Neural cell (in vitro differentiated cells): ENCODE measurements around the gene ITPK1. TPM values are rescaled to one million over a fixed set of nuclear protein-coding genes. Genes with fewer than 3 reads are reported as not detected.

Experiments used
- H2AFZ ChIP-seq: fragments of 200-600, 300-800 bp; sonication (generic), shearing (Covaris generic); 2 replicates; pipeline ENCODE4 v1.6.0; 2014; ENCODE audit warnings: low read depth, mild to moderate bottlenecking, antibody characterized with exemption, low read length, moderate library complexity
- H3F3A ChIP-seq: fragments of 200-600 bp; shearing (Covaris generic); 2 replicates; pipeline ENCODE4 v1.6.1; 2016; ENCODE audit warnings: mild to moderate bottlenecking, moderate library complexity, mixed read lengths, antibody characterized with exemption, low read length; ENCODE audit not compliant: insufficient read depth, poor library complexity, severe bottlenecking
- H3K27ac ChIP-seq: fragments of 200-600, 300-800 bp; sonication (generic), shearing (Covaris generic); 2 replicates; pipeline ENCODE4 v1.5.1; 2014; ENCODE audit warnings: mild to moderate bottlenecking, low read length, moderate library complexity
- H3K27me3 ChIP-seq: fragments of 300-800, 200-600 bp; sonication (generic), shearing (Covaris generic); 2 replicates; pipeline ENCODE4 v1.6.0; 2014; ENCODE audit warnings: mild to moderate bottlenecking, low read depth, low read length, moderate library complexity; ENCODE audit not compliant: insufficient read depth
- H3K36me3 ChIP-seq: fragments of 300-800, 200-600 bp; sonication (generic), shearing (Covaris generic); 2 replicates; pipeline ENCODE4 v1.5.1; 2014; ENCODE audit warnings: mild to moderate bottlenecking, antibody characterized with exemption, low read length, moderate library complexity; ENCODE audit not compliant: insufficient read depth
- H3K4me2 ChIP-seq: fragments of 300-800, 200-600 bp; sonication (generic), shearing (Covaris generic); 2 replicates; pipeline ENCODE4 v1.6.0; 2014; ENCODE audit warnings: mild to moderate bottlenecking, low read length
- H3K4me3 ChIP-seq: fragments of 300-800, 200-600 bp; sonication (generic), shearing (Covaris generic); 2 replicates; pipeline ENCODE4 v1.5.1; 2014; ENCODE audit warnings: mild to moderate bottlenecking, low read length, moderate library complexity
- H3K79me2 ChIP-seq: fragments of 200-600 bp; shearing (Covaris generic); replicated peaks from 2 replicates; pipeline ENCODE4 v1.6.0; 2014; ENCODE audit warnings: mild to moderate bottlenecking, low read length, moderate library complexity; ENCODE audit not compliant: insufficient read depth
- H3K9ac ChIP-seq: fragments of 300-800, 200-600 bp; sonication (generic), shearing (Covaris generic); 2 replicates; pipeline ENCODE4 v1.6.1; 2016; ENCODE audit warnings: mild to moderate bottlenecking, low read length, mixed read lengths
- H3K9me2 ChIP-seq: fragments of 200-600 bp; shearing (Covaris generic); 2 replicates; pipeline ENCODE4 v1.6.1; 2016; ENCODE audit warnings: mild to moderate bottlenecking, low read length, mixed read lengths; ENCODE audit not compliant: insufficient read depth
- H3K9me3 ChIP-seq: fragments of 200-600, 300-800 bp; sonication (generic), shearing (Covaris generic); 2 replicates; pipeline ENCODE4 v1.6.1; 2016; ENCODE audit warnings: mild to moderate bottlenecking, mixed run types, low read length, moderate library complexity, mixed read lengths
- H4K20me1 ChIP-seq: fragments of 200-600 bp; shearing (Covaris generic); 2 replicates; pipeline ENCODE4 v1.6.1; 2016; ENCODE audit warnings: mild to moderate bottlenecking, mixed run types; ENCODE audit not compliant: insufficient read depth
- EP300 ChIP-seq: fragments of 450-650 bp; conservative IDR thresholded peaks from 2 replicates; pipeline ENCODE4 v1.6.1; 2014; ENCODE audit warnings: antibody characterized with exemption, mild to moderate bottlenecking, moderate library complexity; ENCODE audit not compliant: poor library complexity, severe bottlenecking
- EZH2 ChIP-seq: fragments of 200-600, 300-800 bp; shearing (Covaris generic), sonication (generic); IDR thresholded peaks from 2 replicates; pipeline ENCODE4 v1.6.1; 2014; ENCODE audit warnings: antibody characterized with exemption, low read length, borderline replicate concordance, mild to moderate bottlenecking; ENCODE audit not compliant: insufficient read depth, poor library complexity, severe bottlenecking
- MXI1 ChIP-seq: fragments of 450-650 bp; conservative IDR thresholded peaks from 2 replicates; pipeline ENCODE4 v1.6.1; 2014; ENCODE audit warnings: antibody characterized with exemption, mild to moderate bottlenecking; ENCODE audit not compliant: poor library complexity, severe bottlenecking
- POLR2AphosphoS5 ChIP-seq: IDR thresholded peaks from 2 replicates; pipeline ENCODE4 v1.6.1; 2012
- RAD21 ChIP-seq: fragments of 450-650 bp; conservative IDR thresholded peaks from 2 replicates; pipeline ENCODE4 v1.6.1; 2014; ENCODE audit warnings: antibody characterized with exemption, mild to moderate bottlenecking, moderate library complexity
- SMC3 ChIP-seq: fragments of 450-650 bp; conservative IDR thresholded peaks from 2 replicates; pipeline ENCODE4 v1.6.1; 2014; ENCODE audit warnings: antibody characterized with exemption, mild to moderate bottlenecking, moderate library complexity; ENCODE audit not compliant: poor library complexity
- TAF1 ChIP-seq: IDR thresholded peaks from 2 replicates; pipeline ENCODE4 v1.6.1; 2012; ENCODE audit warnings: low read depth
- polyA plus RNA-seq: library from polyadenylated mRNA; depleted of rRNA; stranded (reverse); fragments of >200 nt; gene quantifications from 2 replicates; pipeline ENCODE4 v1.2.3, GENCODE V29; 2014
- TF ChIP-seq, protein P1 (sequence below): IDR thresholded peaks from 2 replicates; pipeline ENCODE4 v1.6.1; 2012; ENCODE audit warnings: borderline replicate concordance
- TF ChIP-seq, protein P2 (sequence below): fragments of 450-650 bp; IDR thresholded peaks from 2 replicates; pipeline ENCODE4 v1.5.1; 2014; ENCODE audit warnings: antibody characterized with exemption, mild to moderate bottlenecking, moderate library complexity; ENCODE audit not compliant: poor library complexity, severe bottlenecking

ITPK1 gene
- polyA plus RNA-seq, 1 donor from 2014 or later: 65.0 TPM

DNA sequence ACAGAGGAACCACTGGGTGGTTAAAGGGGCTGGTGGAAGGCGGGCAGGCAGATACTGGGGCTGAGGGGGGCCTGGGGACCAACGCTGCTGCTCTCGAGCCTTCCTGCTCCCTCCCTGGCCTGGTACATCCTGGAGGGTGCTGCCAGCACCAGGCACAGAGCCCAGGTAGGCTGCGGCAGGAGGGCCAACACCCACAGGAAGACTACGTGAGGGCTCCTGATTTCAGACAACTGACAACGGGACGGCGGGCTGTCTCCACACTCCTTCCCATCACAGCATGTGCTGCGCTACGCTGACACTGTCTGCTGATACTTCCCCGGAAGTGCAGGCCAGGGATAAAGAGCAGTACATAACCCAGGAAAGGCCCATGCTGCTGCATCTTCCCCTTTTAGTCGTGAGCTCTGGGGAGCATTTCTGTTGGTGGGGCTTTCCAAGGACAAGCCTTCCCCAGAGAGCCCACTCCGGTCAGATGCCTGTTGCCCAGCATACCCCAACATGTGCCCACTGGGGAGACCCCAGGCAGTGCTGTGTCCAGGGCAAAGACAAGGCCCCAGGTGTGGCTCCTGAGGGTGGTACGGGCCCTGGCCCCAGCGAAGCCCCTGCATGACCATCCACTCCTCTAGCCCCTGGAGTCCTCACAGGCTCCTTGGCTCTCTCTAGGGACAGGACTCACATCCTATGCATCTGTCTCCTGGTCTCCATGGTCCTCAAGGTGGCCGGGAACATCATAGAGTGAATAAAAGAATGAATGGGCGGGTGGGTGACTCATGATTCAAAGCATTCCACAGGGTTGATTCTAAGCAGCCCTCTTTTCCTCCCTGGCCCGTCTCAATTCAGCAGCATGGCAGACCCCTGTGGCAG, 154.8 kb downstream of the ITPK1 start:
- H3K27me3 ChIP-seq: no peaks in the 10 kb centered on the region
- H3F3A ChIP-seq: no peaks in the 10 kb centered on the region
- no peak overlapping the region for H3K9ac ChIP-seq
- no peak overlapping the region for H3K27ac ChIP-seq
- no peaks in the 10 kb centered on the region for H3K9me3 ChIP-seq
- H3K9me2 ChIP-seq: no peaks in the 10 kb centered on the region
- H2AFZ ChIP-seq: no peak overlapping the region
- H3K4me2 ChIP-seq: no peak overlapping the region
- TF ChIP-seq, protein P1, sequence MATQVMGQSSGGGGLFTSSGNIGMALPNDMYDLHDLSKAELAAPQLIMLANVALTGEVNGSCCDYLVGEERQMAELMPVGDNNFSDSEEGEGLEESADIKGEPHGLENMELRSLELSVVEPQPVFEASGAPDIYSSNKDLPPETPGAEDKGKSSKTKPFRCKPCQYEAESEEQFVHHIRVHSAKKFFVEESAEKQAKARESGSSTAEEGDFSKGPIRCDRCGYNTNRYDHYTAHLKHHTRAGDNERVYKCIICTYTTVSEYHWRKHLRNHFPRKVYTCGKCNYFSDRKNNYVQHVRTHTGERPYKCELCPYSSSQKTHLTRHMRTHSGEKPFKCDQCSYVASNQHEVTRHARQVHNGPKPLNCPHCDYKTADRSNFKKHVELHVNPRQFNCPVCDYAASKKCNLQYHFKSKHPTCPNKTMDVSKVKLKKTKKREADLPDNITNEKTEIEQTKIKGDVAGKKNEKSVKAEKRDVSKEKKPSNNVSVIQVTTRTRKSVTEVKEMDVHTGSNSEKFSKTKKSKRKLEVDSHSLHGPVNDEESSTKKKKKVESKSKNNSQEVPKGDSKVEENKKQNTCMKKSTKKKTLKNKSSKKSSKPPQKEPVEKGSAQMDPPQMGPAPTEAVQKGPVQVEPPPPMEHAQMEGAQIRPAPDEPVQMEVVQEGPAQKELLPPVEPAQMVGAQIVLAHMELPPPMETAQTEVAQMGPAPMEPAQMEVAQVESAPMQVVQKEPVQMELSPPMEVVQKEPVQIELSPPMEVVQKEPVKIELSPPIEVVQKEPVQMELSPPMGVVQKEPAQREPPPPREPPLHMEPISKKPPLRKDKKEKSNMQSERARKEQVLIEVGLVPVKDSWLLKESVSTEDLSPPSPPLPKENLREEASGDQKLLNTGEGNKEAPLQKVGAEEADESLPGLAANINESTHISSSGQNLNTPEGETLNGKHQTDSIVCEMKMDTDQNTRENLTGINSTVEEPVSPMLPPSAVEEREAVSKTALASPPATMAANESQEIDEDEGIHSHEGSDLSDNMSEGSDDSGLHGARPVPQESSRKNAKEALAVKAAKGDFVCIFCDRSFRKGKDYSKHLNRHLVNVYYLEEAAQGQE: no peak
- no peak for TF ChIP-seq POLR2AphosphoS5
- no peak for TF ChIP-seq EZH2
- no peak for TF ChIP-seq RAD21
- no peak for TF ChIP-seq SMC3
- TF ChIP-seq EP300: no peak
- TF ChIP-seq MXI1: no peak
- TF ChIP-seq, protein P2, sequence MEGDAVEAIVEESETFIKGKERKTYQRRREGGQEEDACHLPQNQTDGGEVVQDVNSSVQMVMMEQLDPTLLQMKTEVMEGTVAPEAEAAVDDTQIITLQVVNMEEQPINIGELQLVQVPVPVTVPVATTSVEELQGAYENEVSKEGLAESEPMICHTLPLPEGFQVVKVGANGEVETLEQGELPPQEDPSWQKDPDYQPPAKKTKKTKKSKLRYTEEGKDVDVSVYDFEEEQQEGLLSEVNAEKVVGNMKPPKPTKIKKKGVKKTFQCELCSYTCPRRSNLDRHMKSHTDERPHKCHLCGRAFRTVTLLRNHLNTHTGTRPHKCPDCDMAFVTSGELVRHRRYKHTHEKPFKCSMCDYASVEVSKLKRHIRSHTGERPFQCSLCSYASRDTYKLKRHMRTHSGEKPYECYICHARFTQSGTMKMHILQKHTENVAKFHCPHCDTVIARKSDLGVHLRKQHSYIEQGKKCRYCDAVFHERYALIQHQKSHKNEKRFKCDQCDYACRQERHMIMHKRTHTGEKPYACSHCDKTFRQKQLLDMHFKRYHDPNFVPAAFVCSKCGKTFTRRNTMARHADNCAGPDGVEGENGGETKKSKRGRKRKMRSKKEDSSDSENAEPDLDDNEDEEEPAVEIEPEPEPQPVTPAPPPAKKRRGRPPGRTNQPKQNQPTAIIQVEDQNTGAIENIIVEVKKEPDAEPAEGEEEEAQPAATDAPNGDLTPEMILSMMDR: no peak
- no peak for TF ChIP-seq TAF1
- no peaks in the 10 kb centered on the region for H3K79me2 ChIP-seq
- H4K20me1 ChIP-seq: no peaks in the 10 kb centered on the region
- H3K36me3 ChIP-seq: peaks cover 5% of the 10 kb centered on the region
- no peak overlapping the region for H3K4me3 ChIP-seq

DNA sequence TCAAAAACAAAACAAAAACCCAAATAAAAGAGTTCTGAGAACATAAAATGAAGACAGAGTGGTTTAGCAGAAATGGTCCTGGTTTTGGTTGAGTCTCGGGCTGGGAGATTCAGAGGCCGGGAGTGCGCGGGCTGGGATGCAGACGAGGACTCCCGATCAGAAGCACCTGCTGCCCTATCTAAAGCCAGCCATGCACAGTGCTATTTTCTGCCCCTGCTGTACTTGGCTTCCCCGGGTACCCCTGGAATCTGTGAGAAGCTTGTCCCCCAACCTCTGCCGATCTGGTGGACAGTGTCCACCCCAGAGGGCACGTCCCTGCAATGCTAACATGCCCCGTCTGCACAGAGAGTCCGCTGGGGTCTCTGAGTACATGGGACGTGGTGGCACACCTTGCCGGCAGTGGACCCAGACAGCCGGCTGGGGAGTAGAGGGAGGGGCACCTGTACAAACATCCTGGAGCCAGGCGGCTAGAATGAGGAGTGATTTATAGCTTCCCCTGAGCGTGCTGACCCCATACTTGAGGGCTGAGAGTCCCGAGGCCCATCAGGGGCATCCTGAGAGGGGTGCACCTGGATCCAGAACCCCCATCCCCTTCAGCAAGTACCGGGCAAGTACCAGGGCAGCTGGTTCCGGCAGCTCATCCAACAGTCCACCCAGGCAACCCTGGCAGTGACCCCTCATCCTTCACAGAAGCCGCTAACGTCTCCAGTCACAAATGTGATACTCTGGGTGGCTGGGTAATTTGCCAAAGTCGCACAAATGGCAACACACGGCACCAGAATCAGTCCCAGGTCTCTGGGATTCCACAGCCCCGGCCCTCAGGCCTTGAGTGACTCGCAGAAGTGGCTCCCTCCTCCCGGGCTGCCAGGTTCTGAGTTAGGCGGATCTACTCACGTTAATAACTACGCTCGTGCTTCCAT, 155.7 kb downstream of the ITPK1 start:
- H4K20me1 ChIP-seq: no peaks in the 10 kb centered on the region
- no peaks in the 10 kb centered on the region for H3K27me3 ChIP-seq
- no peaks in the 10 kb centered on the region for H3K9me2 ChIP-seq
- H3K27ac ChIP-seq: no peak overlapping the region
- H3K9ac ChIP-seq: no peak overlapping the region
- H3K79me2 ChIP-seq: no peaks in the 10 kb centered on the region
- no peaks in the 10 kb centered on the region for H3F3A ChIP-seq
- no peak overlapping the region for H3K4me2 ChIP-seq
- peaks cover 5% of the 10 kb centered on the region for H3K36me3 ChIP-seq
- no peak overlapping the region for H3K4me3 ChIP-seq
- H3K9me3 ChIP-seq: no peaks in the 10 kb centered on the region
- H2AFZ ChIP-seq: no peak overlapping the region
- no peak for TF ChIP-seq EZH2
- no peak for TF ChIP-seq RAD21
- TF ChIP-seq, protein P2: no peak
